ENCODE data around the gene BACH2.

DNA sequence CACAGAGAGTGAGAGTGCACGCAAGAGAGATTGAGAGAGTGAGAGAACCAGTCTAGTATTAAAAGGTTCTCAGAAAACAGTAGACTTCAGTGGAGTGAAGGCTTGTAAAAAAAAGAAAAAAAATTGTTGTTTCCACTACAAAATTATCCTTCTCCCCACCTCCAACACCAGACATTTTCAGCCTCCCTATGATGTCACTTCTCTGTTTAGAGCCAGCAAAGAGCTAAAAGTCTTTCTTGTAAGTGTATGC is 77.8 kb downstream of the BACH2 start:
- TF ChIP-seq, protein P1, sequence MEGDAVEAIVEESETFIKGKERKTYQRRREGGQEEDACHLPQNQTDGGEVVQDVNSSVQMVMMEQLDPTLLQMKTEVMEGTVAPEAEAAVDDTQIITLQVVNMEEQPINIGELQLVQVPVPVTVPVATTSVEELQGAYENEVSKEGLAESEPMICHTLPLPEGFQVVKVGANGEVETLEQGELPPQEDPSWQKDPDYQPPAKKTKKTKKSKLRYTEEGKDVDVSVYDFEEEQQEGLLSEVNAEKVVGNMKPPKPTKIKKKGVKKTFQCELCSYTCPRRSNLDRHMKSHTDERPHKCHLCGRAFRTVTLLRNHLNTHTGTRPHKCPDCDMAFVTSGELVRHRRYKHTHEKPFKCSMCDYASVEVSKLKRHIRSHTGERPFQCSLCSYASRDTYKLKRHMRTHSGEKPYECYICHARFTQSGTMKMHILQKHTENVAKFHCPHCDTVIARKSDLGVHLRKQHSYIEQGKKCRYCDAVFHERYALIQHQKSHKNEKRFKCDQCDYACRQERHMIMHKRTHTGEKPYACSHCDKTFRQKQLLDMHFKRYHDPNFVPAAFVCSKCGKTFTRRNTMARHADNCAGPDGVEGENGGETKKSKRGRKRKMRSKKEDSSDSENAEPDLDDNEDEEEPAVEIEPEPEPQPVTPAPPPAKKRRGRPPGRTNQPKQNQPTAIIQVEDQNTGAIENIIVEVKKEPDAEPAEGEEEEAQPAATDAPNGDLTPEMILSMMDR (IDR thresholded peaks at IDR 0.05; ENCODE audit: control extremely low read depth in 1 of 3, insufficient read depth in 1 of 3, low read depth in 1 of 3, low read length in 3 of 3) = no peak
- TF ChIP-seq HDAC6 (IDR thresholded peaks at IDR 0.05; ENCODE audit: low read depth, low read length) (no peak), POLR2A (IDR thresholded peaks at IDR 0.05; ENCODE audit: control extremely low read depth in 1 of 2, low read depth in 2 of 2, low read length in 2 of 2) (no peak), ZNF274 (IDR thresholded peaks at IDR 0.05; ENCODE audit: borderline replicate concordance, extremely low read depth, low read length) (no peak), POU5F1 (IDR thresholded peaks at IDR 0.05; ENCODE audit: low read depth, low read length) (no peak), TCF12 (IDR thresholded peaks at IDR 0.05; ENCODE audit: low read depth, low read length) (no peak), CTBP2 (IDR thresholded peaks at IDR 0.05; ENCODE audit: borderline replicate concordance, insufficient read depth, insufficient read length, low read length) (no peak), SP2 (IDR thresholded peaks at IDR 0.05; ENCODE audit: low read length) (no peak), RFX5 (IDR thresholded peaks at IDR 0.05; ENCODE audit: borderline replicate concordance, low read depth, low read length) (no peak), HDAC2 (IDR thresholded peaks at IDR 0.05; ENCODE audit: borderline replicate concordance in 1 of 2, low read depth in 2 of 2, low read length in 2 of 2) (no peak)
- TF ChIP-seq, protein P2, sequence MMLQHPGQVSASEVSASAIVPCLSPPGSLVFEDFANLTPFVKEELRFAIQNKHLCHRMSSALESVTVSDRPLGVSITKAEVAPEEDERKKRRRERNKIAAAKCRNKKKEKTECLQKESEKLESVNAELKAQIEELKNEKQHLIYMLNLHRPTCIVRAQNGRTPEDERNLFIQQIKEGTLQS (IDR thresholded peaks at IDR 0.05; ENCODE audit: insufficient read depth, low read depth, low read length) = no peak
- TF ChIP-seq, protein P3, sequence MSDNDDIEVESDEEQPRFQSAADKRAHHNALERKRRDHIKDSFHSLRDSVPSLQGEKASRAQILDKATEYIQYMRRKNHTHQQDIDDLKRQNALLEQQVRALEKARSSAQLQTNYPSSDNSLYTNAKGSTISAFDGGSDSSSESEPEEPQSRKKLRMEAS (IDR thresholded peaks at IDR 0.05) = no peak
